Pancreas (tissue), 10 donors: ENCODE results near the gene ZNF536. TPM values are rescaled to one million over a fixed set of nuclear protein-coding genes. Genes with fewer than 3 reads are reported as not detected.

Source experiments
- ATAC-seq, 4 donors: fragments of 200-7000 bp; cut with Tn5 transposase; one replicate each; pipeline versions ENCODE4 v1.8.0 to v1.9.1; 2020; ENCODE audit warnings: mild to moderate bottlenecking in 4 of 4, moderate library complexity in 4 of 4
- DNase-seq, 6 donors: peaks; one replicate each; pipeline ENCODE4 v3.0.0-alpha.2; 2020
- FAIRE-seq: peaks from 2 replicates; lab custom pipeline; 2012; peaks lifted over from hg19 to GRCh38; lab: Jason Lieb, UNC
- H3K27ac ChIP-seq, 4 donors: fragments of 200-600 bp; sonication (generic); 1 replicate in 3 of 4; 2 replicates in 1 of 4; pipeline versions ENCODE4 v1.5.0 to v1.8.0; 2020
- H3K27me3 ChIP-seq, 4 donors: fragments of 200-600 bp; one replicate each; pipeline ENCODE4 v1.8.0; 2021
- H3K36me3 ChIP-seq, 3 donors: fragments of 200-600 bp; sonication (generic) in 1 of 3; one replicate each; pipeline versions ENCODE4 v1.5.0 to v1.8.0; 2020 to 2021
- H3K4me1 ChIP-seq, 3 donors: fragments of 200-600 bp; one replicate each; pipeline ENCODE4 v1.8.0; 2021
- H3K4me3 ChIP-seq, 4 donors: fragments of 200-600 bp; sonication (generic) in 2 of 4; one replicate each; pipeline versions ENCODE4 v1.5.0 to v1.8.0; 2020 to 2021
- H3K9me3 ChIP-seq, 4 donors: fragments of 200-600 bp; one replicate each; pipeline ENCODE4 v1.8.0; 2021
- CTCF ChIP-seq, 4 donors: fragments of 200-600 bp; sonication (generic) in 3 of 4; IDR thresholded peaks; one replicate each; pipeline versions ENCODE4 v1.5.0 to v1.8.0; 2021; ENCODE audit warnings: antibody characterized with exemption in 4 of 4
- WGBS, 2 donors: extraction: QIAGEN DNeasy Blood & Tissue Kit; methylation state at CpG; one replicate each; pipeline ENCODE4 v1.1.7; 2013; 5-methylcytosine and 5-hydroxymethylcytosine counted together
- intact Hi-C, 3 donors: fragments of 100-400 bp; cut with DNase I; formaldehyde crosslinking; loops; one replicate each; pipeline versions ENCODE4 v1.11.1 to v1.14.2; 2022
- polyA plus RNA-seq, 2 donors: library from polyadenylated mRNA; stranded (reverse); fragments of 200-250 nt; gene quantifications; one replicate each; pipeline ENCODE4 v1.2.3, GENCODE V29; 2013
- total RNA-seq, 6 donors: library from RNA; stranded (reverse); fragmentation: NEBNext Ultra II Directional in 4 of 6; extraction: Animal tissue kit (Norgen Biotek cat#: 25700) in 4 of 6; gene quantifications; one replicate each; pipeline versions ENCODE4 v1.2.1 to v1.2.4, GENCODE V29; 2021 to 2023
- donor health status: healthy with polysubstance abuse.
- donor health status: DM: no; HTN: no; CAD: no; lungs with moderate emphysema.
- donor health status: DM: no; HTN: no; CAD: no.
- donor health status: control.
- donor health status: control.
- donor health status: Bipolar disorder and iron deficiency.
- donor health status: DM: yes; HTN: yes; CAD: no.
- donor health status: DM: no; HTN: no; CAD: no.
- donor health status: DM: no; HTN: no; CAD: no.
- donor health status: DM: yes; HTN: yes; CAD: no.

The ZNF536 gene
- total and polyA plus RNA-seq, 8 donors = 0.06 to 1.7 (median 0.13) TPM

- no peaks in the 10 kb centered on the region for H3K36me3 ChIP-seq
- no peak for FAIRE-seq
- intact Hi-C loops = no loop called here
- no peak for DNase-seq
- H3K9me3 ChIP-seq = no peaks in the 10 kb centered on the region
- no peaks in the 10 kb centered on the region for H3K4me1 ChIP-seq
- TF ChIP-seq CTCF (IDR thresholded peaks at IDR 0.05) = no peak
- ATAC-seq = no peak
- H3K27me3 ChIP-seq = no peaks in the 10 kb centered on the region
- H3K27ac ChIP-seq = no peak overlapping the region
- 58 to 72% methylated on average over 9 of the region's 9 CpGs for WGBS, 2 donors
- H3K4me3 ChIP-seq = no peak overlapping the region
Measured at GRCh38 chr19:30448386-30449077, 76.3 kb downstream of the ZNF536 start.

GRCh38 chr19:30449078-30449590 lies 77.0 kb downstream of the ZNF536 start:
- Histone ChIP-seq H3K27ac (no peak overlapping the region), H3K4me1 (no peaks in the 10 kb centered on the region), H3K4me3 (no peak overlapping the region), H3K27me3 (no peaks in the 10 kb centered on the region), H3K9me3 (no peaks in the 10 kb centered on the region), H3K36me3 (no peaks in the 10 kb centered on the region)
- 64 to 75% methylated on average over 6 of the region's 6 CpGs for WGBS, 2 donors
- intact Hi-C loops = no loop called here
- no peak for ATAC-seq
- no peak for DNase-seq
- TF ChIP-seq CTCF (IDR thresholded peaks at IDR 0.05) = no peak
- FAIRE-seq = no peak

- Histone ChIP-seq H3K27ac (peak overlapping the region in 1 of 4 donors; percentile 4), H3K4me1 (no peaks in the 10 kb centered on the region), H3K9me3 (no peaks in the 10 kb centered on the region), H3K36me3 (no peaks in the 10 kb centered on the region), H3K4me3 (no peak overlapping the region), H3K27me3 (no peaks in the 10 kb centered on the region)
- intact Hi-C loops = no loop called here
- DNase-seq = no peak
- WGBS, 2 donors = 57 to 69% methylated on average over 8 of the region's 8 CpGs
- no peak for TF ChIP-seq CTCF (IDR thresholded peaks at IDR 0.05)
- FAIRE-seq = no peak
- ATAC-seq = no peak
Measured at GRCh38 chr19:30449673-30450072, 77.5 kb downstream of the ZNF536 start.

- ATAC-seq (peak in 3 of 4 donors; percentile 40 to 71 (median 67)), DNase-seq (peak in 2 of 6 donors; percentile 14 to 24), FAIRE-seq (no peak)
- H3K27me3 ChIP-seq = no peaks in the 10 kb centered on the region
- intact Hi-C loops = no loop called here
- WGBS, 2 donors = 15 to 30% methylated on average over 7 of the region's 7 CpGs
- no peaks in the 10 kb centered on the region for H3K9me3 ChIP-seq
- no peaks in the 10 kb centered on the region for H3K36me3 ChIP-seq
- H3K4me1 ChIP-seq = no peaks in the 10 kb centered on the region
- TF ChIP-seq CTCF (IDR thresholded peaks at IDR 0.05) = no peak
- H3K27ac ChIP-seq = no peak overlapping the region
- H3K4me3 ChIP-seq = no peak overlapping the region
Measured at GRCh38 chr19:30450100-30450499, 77.9 kb downstream of the ZNF536 start.

- no peaks in the 10 kb centered on the region for H3K4me1 ChIP-seq
- DNase-seq (no peak), FAIRE-seq (no peak), ATAC-seq (no peak)
- H3K27me3 ChIP-seq = no peaks in the 10 kb centered on the region
- no peak for TF ChIP-seq CTCF (IDR thresholded peaks at IDR 0.05)
- H3K9me3 ChIP-seq = no peaks in the 10 kb centered on the region
- intact Hi-C loops = no loop called here
- no peak overlapping the region for H3K4me3 ChIP-seq
- H3K36me3 ChIP-seq = no peaks in the 10 kb centered on the region
- WGBS, 2 donors = 57 to 59% methylated on average over 31 of the region's 31 CpGs
- H3K27ac ChIP-seq = no peak overlapping the region
Measured at GRCh38 chr19:30450835-30451321, 78.7 kb downstream of the ZNF536 start.
